SK-N-MC (cell line): Measurements from ENCODE around the gene LRRIQ4.

ENCODE experiments used
- EZH2 ChIP-seq: fragments of 200-600 bp; sonication (generic); IDR thresholded peaks from one replicate; pipeline ENCODE4 v1.6.1; 2017; ENCODE audit warnings: antibody characterized with exemption
- POLR2AphosphoS5 ChIP-seq: IDR thresholded peaks from 2 replicates; pipeline ENCODE4 v1.6.1; 2012; ENCODE audit warnings: mild to moderate bottlenecking, low read depth, low read length, borderline replicate concordance

- TF ChIP-seq POLR2AphosphoS5 (no peak), EZH2 (no peak)
Measured at GRCh38 chr3:169790687-169791429, 21.8 kb upstream of the LRRIQ4 start.
